H1 (cell line): Measurements from ENCODE around the gene OXER1. TPM values are rescaled to one million over a fixed set of nuclear protein-coding genes. Genes with fewer than 3 reads are reported as not detected.

ENCODE experiments used
- CTCF ChIA-PET: fragments of 300-600 bp; sonication (Branson Sonifier 250); formaldehyde crosslinking; loops from one replicate; lab custom pipeline; 2021; ENCODE audit not compliant: partially characterized antibody; lab: Charles Lee
- POLR2A ChIA-PET: fragments of 300-600 bp; sonication (Branson Sonifier 250); formaldehyde crosslinking; loops from one replicate; lab custom pipeline; 2021; ENCODE audit warnings: inconsistent platforms; ENCODE audit not compliant: partially characterized antibody; lab: Charles Lee
- DNase-seq, 2 experiments: peaks; one replicate each; pipeline versions ENCODE4 v3.0.0 to v3.0.0-alpha.2; 2010 to 2022; ENCODE audit warnings: low spot score in 2 of 2, low read depth in 1 of 2, mixed read lengths in 1 of 2
- FAIRE-seq: peaks from 2 replicates; lab custom pipeline; 2011; peaks lifted over from hg19 to GRCh38; lab: Jason Lieb, UNC
- H2AFZ ChIP-seq: 2 replicates; pipeline ENCODE4 v1.8.1; 2012; ENCODE audit warnings: low read length, inconsistent platforms
- H2AK5ac ChIP-seq: 2 replicates; pipeline ENCODE4 v1.6.1; 2013; ENCODE audit warnings: low read depth, low read length
- H2BK120ac ChIP-seq: replicated peaks from 2 replicates; pipeline ENCODE3; 2013; ENCODE audit warnings: low read depth, low read length, inconsistent platforms
- H2BK12ac ChIP-seq: 2 replicates; pipeline ENCODE4 v1.6.1; 2013; ENCODE audit warnings: low read depth, low read length
- H2BK15ac ChIP-seq: 2 replicates; pipeline ENCODE4 v1.6.1; 2013; ENCODE audit warnings: low read length
- H2BK20ac ChIP-seq: 2 replicates; pipeline ENCODE4 v1.6.1; 2013; ENCODE audit warnings: low read length
- H2BK5ac ChIP-seq: 2 replicates; pipeline ENCODE4 v1.6.1; 2013; ENCODE audit warnings: low read depth, low read length
- H3K14ac ChIP-seq: 2 replicates; pipeline ENCODE4 v1.6.1; 2013; ENCODE audit warnings: inconsistent platforms; ENCODE audit not compliant: insufficient read length
- H3K18ac ChIP-seq: 2 replicates; pipeline ENCODE4 v1.6.1; 2013; ENCODE audit warnings: low read length; ENCODE audit errors: extremely low read depth
- H3K23ac ChIP-seq: 2 replicates; pipeline ENCODE4 v1.6.1; 2013; ENCODE audit warnings: inconsistent platforms; ENCODE audit not compliant: insufficient read length
- H3K23me2 ChIP-seq: 2 replicates; pipeline ENCODE4 v1.6.1; 2013; ENCODE audit warnings: low read depth, low read length
- H3K27ac ChIP-seq: 2 replicates; pipeline ENCODE4 v1.6.1; 2011; ENCODE audit warnings: low read depth, low read length, inconsistent platforms
- H3K27me3 ChIP-seq, 4 experiments: replicated peaks in 1 of 4; 1 replicate in 1 of 4; 2 replicates in 3 of 4; pipeline versions ENCODE4 v1.6.1 to v1.8.1; 2011 to 2013; ENCODE audit warnings: low read length in 3 of 4, mild to moderate bottlenecking in 3 of 4, inconsistent platforms in 2 of 4, mixed read lengths in 2 of 4, moderate library complexity in 1 of 4; ENCODE audit not compliant: control insufficient read depth in 3 of 4, insufficient read depth in 3 of 4; ENCODE audit errors: extremely low read depth in 1 of 4
- H3K36me3 ChIP-seq, 4 experiments: 2 replicates each; pipeline versions ENCODE4 v1.6.1 to v1.8.1; 2011 to 2013; ENCODE audit warnings: mild to moderate bottlenecking in 4 of 4, low read length in 3 of 4, moderate library complexity in 2 of 4, control low read depth in 1 of 4, inconsistent platforms in 1 of 4; ENCODE audit not compliant: insufficient read depth in 4 of 4, control insufficient read depth in 2 of 4
- H3K4ac ChIP-seq: replicated peaks from 2 replicates; pipeline ENCODE3; 2013; ENCODE audit warnings: low read length, low read depth, mixed read lengths, inconsistent platforms; ENCODE audit not compliant: insufficient read length
- H3K4me1 ChIP-seq, 4 experiments: replicated peaks in 1 of 4; 1 replicate in 1 of 4; 2 replicates in 3 of 4; pipeline versions ENCODE4 v1.6.1 to v1.8.1; 2011 to 2013; ENCODE audit warnings: low read length in 3 of 4, inconsistent platforms in 2 of 4, mixed read lengths in 1 of 4; ENCODE audit not compliant: insufficient read depth in 4 of 4, control insufficient read depth in 3 of 4
- H3K4me2 ChIP-seq, 2 experiments: 2 replicates each; pipeline versions ENCODE4 v1.6.1 to v1.8.1; 2011 to 2013; ENCODE audit warnings: low read depth in 2 of 2, low read length in 2 of 2, control low read depth in 1 of 2, inconsistent platforms in 1 of 2, mild to moderate bottlenecking in 1 of 2; ENCODE audit not compliant: insufficient read depth in 1 of 2
- H3K4me3 ChIP-seq, 4 experiments: fragments of 200-600, 300-600 bp in 1 of 4; sonication (generic), shearing (Covaris generic), sonication (Bioruptor Twin) in 1 of 4; 2 replicates each; pipeline versions ENCODE4 v1.5.1 to v1.8.1; 2011 to 2016; ENCODE audit warnings: low read length in 4 of 4, low read depth in 3 of 4, control low read depth in 2 of 4, inconsistent platforms in 2 of 4, mild to moderate bottlenecking in 2 of 4, mixed read lengths in 1 of 4, moderate library complexity in 1 of 4; ENCODE audit not compliant: insufficient read depth in 2 of 4; ENCODE audit errors: extremely low read depth in 1 of 4
- H3K56ac ChIP-seq: replicated peaks from 2 replicates; pipeline ENCODE3; 2013; ENCODE audit warnings: low read depth, mild to moderate bottlenecking, mixed read lengths, low read length, inconsistent platforms; ENCODE audit not compliant: insufficient read length
- H3K79me1 ChIP-seq: 2 replicates; pipeline ENCODE4 v1.6.1; 2013; ENCODE audit warnings: low read depth, low read length, control low read depth
- H3K79me2 ChIP-seq, 2 experiments: 2 replicates each; pipeline versions ENCODE4 v1.6.1 to v1.8.1; 2012 to 2013; ENCODE audit warnings: low read length in 2 of 2, mild to moderate bottlenecking in 2 of 2, inconsistent platforms in 1 of 2; ENCODE audit not compliant: insufficient read depth in 2 of 2, control insufficient read depth in 1 of 2
- H3K9ac ChIP-seq, 4 experiments: replicated peaks in 1 of 4; 1 replicate in 1 of 4; 2 replicates in 3 of 4; pipeline versions ENCODE4 v1.6.1 to v1.8.1; 2011 to 2013; ENCODE audit warnings: low read depth in 3 of 4, low read length in 3 of 4, control low read depth in 2 of 4, mild to moderate bottlenecking in 2 of 4, moderate library complexity in 2 of 4, inconsistent platforms in 1 of 4; ENCODE audit errors: extremely low read depth in 1 of 4
- H3K9me3 ChIP-seq, 2 experiments: 2 replicates each; pipeline versions ENCODE4 v1.6.1 to v1.8.1; 2012 to 2013; ENCODE audit warnings: mild to moderate bottlenecking in 2 of 2, moderate library complexity in 2 of 2, control low read depth in 1 of 2, inconsistent platforms in 1 of 2, low read depth in 1 of 2, low read length in 1 of 2, mixed read lengths in 1 of 2; ENCODE audit not compliant: insufficient read depth in 2 of 2
- H4K20me1 ChIP-seq, 2 experiments: replicated peaks in 1 of 2; 2 replicates each; pipeline versions ENCODE3 to v1.8.1; 2011 to 2013; ENCODE audit warnings: inconsistent platforms in 2 of 2, low read length in 2 of 2, mild to moderate bottlenecking in 1 of 2; ENCODE audit not compliant: insufficient read depth in 2 of 2, control insufficient read depth in 1 of 2
- H4K5ac ChIP-seq: 2 replicates; pipeline ENCODE4 v1.6.1; 2013; ENCODE audit warnings: low read length, low read depth, mixed read lengths, inconsistent platforms; ENCODE audit not compliant: insufficient read length
- H4K8ac ChIP-seq: 2 replicates; pipeline ENCODE4 v1.8.0; 2013; ENCODE audit warnings: mild to moderate bottlenecking, moderate library complexity, low read length, inconsistent platforms; ENCODE audit not compliant: insufficient read depth; ENCODE audit errors: extremely low read depth
- H4K91ac ChIP-seq: replicated peaks from 2 replicates; pipeline ENCODE3; 2013; ENCODE audit warnings: low read length, mixed read lengths, inconsistent platforms; ENCODE audit not compliant: insufficient read length
- NANOG ChIP-seq: IDR thresholded peaks from 2 replicates; pipeline ENCODE4 v1.6.1; 2011; ENCODE audit warnings: low read length, low read depth, mild to moderate bottlenecking, inconsistent platforms; ENCODE audit not compliant: insufficient read depth, poor library complexity, severe bottlenecking
- RXRA ChIP-seq: IDR thresholded peaks from 2 replicates; pipeline ENCODE4 v1.6.1; 2011; ENCODE audit warnings: low read depth, mild to moderate bottlenecking, low read length, moderate library complexity; ENCODE audit not compliant: insufficient read depth
- SIRT6 ChIP-seq: IDR thresholded peaks from one replicate; pipeline ENCODE4 v1.7.1; 2012; ENCODE audit warnings: low read length, inconsistent platforms
- SP1 ChIP-seq: IDR thresholded peaks from 2 replicates; pipeline ENCODE4 v1.6.1; 2011; ENCODE audit warnings: low read depth, low read length
- WGBS, 2 experiments: shearing (Covaris generic) in 1 of 2; methylation state at CpG; one replicate each; pipeline versions ENCODE4 v1.1.6 to v1.1.7; 2013 to 2015; ENCODE audit warnings: low lambda C conversion rate in 2 of 2, mixed read lengths in 2 of 2, inconsistent platforms in 1 of 2, low coverage in 1 of 2, missing lambda C conversion rate in 1 of 2; ENCODE audit not compliant: insufficient replicate concordance in 2 of 2, insufficient coverage in 1 of 2, insufficient read length in 1 of 2; ENCODE audit errors: extremely low coverage in 1 of 2, missing lambda C conversion rate in 1 of 2; 5-methylcytosine and 5-hydroxymethylcytosine counted together
- polyA plus RNA-seq, 7 experiments: library from polyadenylated mRNA; depleted of rRNA in 3 of 7; stranded (reverse) in 5 of 7; unstranded in 2 of 7; fragments of >200 nt in 5 of 7; fragments of 200-250 nt in 2 of 7; gene quantifications; 1 replicate in 5 of 7; 2 replicates in 1 of 7; 4 replicates in 1 of 7; pipeline versions ENCODE4 v1.2.1 to v1.2.3, GENCODE V29; 2011 to 2013; ENCODE audit warnings: missing spikeins in 2 of 7, mixed read lengths in 2 of 7
- total RNA-seq: library from RNA; stranded (reverse); fragmentation: NEBNext Ultra II Directional; extraction: Animal tissue kit (Norgen Biotek cat#: 25700); gene quantifications from 2 replicates; pipeline ENCODE4 v1.2.1, GENCODE V29; 2021

OXER1 gene
- total and polyA plus RNA-seq, 2 of the 8 experiments (the other 6 are each of a cell fraction or from before 2014, with no cell fraction given) = 1.2 to 2.9 TPM

- no peak overlapping the region for H3K4ac ChIP-seq
- H4K20me1 ChIP-seq = no peaks in the 10 kb centered on the region
- no peaks in the 10 kb centered on the region for H3K79me2 ChIP-seq
- ChIA-PET CTCF (interaction anchor here (1.2 to 1.4 kb wide), 2 partner anchors 10 to 18 kb away, joined by 3 to 4 read pairs; no protein-coding TSS in a partner anchor), POLR2A (no interaction called here)
- H3K56ac ChIP-seq = no peak overlapping the region
- no peak overlapping the region for H3K4me2 ChIP-seq
- H3K18ac ChIP-seq = no peak overlapping the region
- WGBS, 2 experiments = 89% methylated on average over 3 of the region's 3 CpGs; no CpG with 5 or more reads in 1 of the 2 experiments
- H3K9me3 ChIP-seq = no peaks in the 10 kb centered on the region
- no peak overlapping the region for H4K8ac ChIP-seq
- no peak overlapping the region for H2AFZ ChIP-seq
- H3K9ac ChIP-seq = no peak overlapping the region
- no peak overlapping the region for H2BK120ac ChIP-seq
- no peak overlapping the region for H2BK20ac ChIP-seq
- H3K23me2 ChIP-seq = no peaks in the 10 kb centered on the region
- no peaks in the 10 kb centered on the region for H3K27me3 ChIP-seq
- no peak overlapping the region for H4K91ac ChIP-seq
- no peak overlapping the region for H2BK12ac ChIP-seq
- TF ChIP-seq RXRA (no peak), SIRT6 (no peak), NANOG (no peak), SP1 (no peak)
- no peak overlapping the region for H3K23ac ChIP-seq
- no peaks in the 10 kb centered on the region for H3K79me1 ChIP-seq
- no peak overlapping the region for H2AK5ac ChIP-seq
- no peak for DNase-seq
- no peak overlapping the region for H3K27ac ChIP-seq
- H3K36me3 ChIP-seq = no peaks in the 10 kb centered on the region
- no peak overlapping the region for H2BK15ac ChIP-seq
- H4K5ac ChIP-seq = no peak overlapping the region
- H3K14ac ChIP-seq = no peak overlapping the region
- peaks cover 0 to 3% (median 0%) of the 10 kb centered on the region in 4 experiments; a peak in 2 of 7 replicates for H3K4me1 ChIP-seq
- FAIRE-seq = no peak
- no peak overlapping the region for H3K4me3 ChIP-seq
- H2BK5ac ChIP-seq = no peak overlapping the region
These were observed 40.4 kb upstream of the OXER1 start for GRCh38 chr2:42804338-42804737.
